SH-SY5Y (cell line): ENCODE data around the gene PGBD5.

Experiments
- GATA2 ChIP-seq: IDR thresholded peaks from 2 replicates; pipeline ENCODE4 v1.6.1; 2011; ENCODE audit warnings: mild to moderate bottlenecking, low read depth, low read length
- GATA3 ChIP-seq: IDR thresholded peaks from 2 replicates; pipeline ENCODE4 v1.6.1; 2011; ENCODE audit warnings: low read depth, mild to moderate bottlenecking, low read length, moderate library complexity

DNA sequence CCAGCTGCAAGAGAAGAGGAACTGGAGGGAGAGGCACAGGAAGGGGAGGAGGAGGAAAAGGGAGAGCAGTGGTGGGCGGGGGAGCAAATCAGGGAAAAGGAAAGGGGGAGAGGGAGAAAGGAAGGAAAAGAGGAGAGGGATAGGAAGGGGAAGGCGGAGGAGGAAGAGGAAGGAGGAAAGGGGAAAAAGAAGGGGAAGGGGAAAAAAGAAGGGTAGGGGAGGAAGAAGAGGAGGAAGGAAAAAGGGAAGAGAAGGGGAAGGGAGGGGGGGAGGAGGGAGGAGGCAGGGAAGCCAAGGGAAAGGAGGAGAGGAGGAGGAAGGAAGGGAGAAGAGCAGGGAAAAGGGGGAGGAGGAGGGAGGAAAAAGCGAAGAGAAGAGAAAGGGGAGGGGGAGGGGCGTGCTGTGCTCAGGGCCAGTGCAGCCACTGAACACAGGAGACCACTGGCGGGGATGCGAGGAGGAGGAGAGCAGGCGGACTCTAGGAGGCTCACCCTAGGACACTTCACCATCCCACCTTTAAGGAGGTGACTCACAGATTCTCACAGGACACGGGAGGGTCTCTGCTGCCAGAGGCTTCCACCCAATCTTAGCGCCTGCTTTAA, 33.1 kb downstream of the PGBD5 start:
- TF ChIP-seq GATA2, result no peak
- TF ChIP-seq GATA3, result no peak
